ENCODE data around the gene CHAT.

CHAT gene

GRCh38 chr10:49612513-49613164, 1.2 kb upstream of the CHAT start:
- DNase-seq = no peak

GRCh38 chr10:49613165-49613881, 514 bp upstream of the CHAT start:
- no peak for DNase-seq

GRCh38 chr10:49614242-49615198, 683 bp downstream of the CHAT start:
- no peak for DNase-seq

GRCh38 chr10:49615213-49615612, 1.4 kb downstream of the CHAT start:
- no peak for DNase-seq

- DNase-seq = no peak
These were observed 1.9 kb downstream of the CHAT start for GRCh38 chr10:49615721-49616120.

GRCh38 chr10:49616421-49617101, 2.7 kb downstream of the CHAT start:
- no peak for DNase-seq

GRCh38 chr10:49617121-49618020, 3.5 kb downstream of the CHAT start:
- no peak for DNase-seq

GRCh38 chr10:49618821-49619220, 5.0 kb downstream of the CHAT start:
- DNase-seq = no peak

GRCh38 chr10:49619613-49620012, 5.8 kb downstream of the CHAT start:
- no peak for DNase-seq

- no peak for DNase-seq
These were observed 6.5 kb downstream of the CHAT start for GRCh38 chr10:49620286-49620810.

- no peak for DNase-seq
These were observed 7.1 kb downstream of the CHAT start for GRCh38 chr10:49620841-49621378.

GRCh38 chr10:49621561-49621960, 7.7 kb downstream of the CHAT start:
- DNase-seq = no peak

GRCh38 chr10:49622426-49623425, 8.9 kb downstream of the CHAT start:
- DNase-seq = no peak

- no peak for DNase-seq
These were observed 10.8 kb downstream of the CHAT start for GRCh38 chr10:49624629-49625028.

GRCh38 chr10:49625411-49625810, 11.6 kb downstream of the CHAT start:
- DNase-seq = no peak

- DNase-seq = no peak
These were observed 13.2 kb downstream of the CHAT start for GRCh38 chr10:49627038-49627437.

- DNase-seq = no peak
These were observed 13.9 kb downstream of the CHAT start for GRCh38 chr10:49627644-49628247.

- DNase-seq = no peak
These were observed 14.8 kb downstream of the CHAT start for GRCh38 chr10:49628599-49628998.

- no peak for DNase-seq
These were observed 15.6 kb downstream of the CHAT start for GRCh38 chr10:49629431-49629881.
